HepG2 (cell line): ENCODE measurements around the gene SNAI3. TPM values are rescaled to one million over a fixed set of nuclear protein-coding genes. Genes with fewer than 3 reads are reported as not detected.

Source experiments
- ARID3A ChIP-seq: IDR thresholded peaks from 2 replicates; pipeline ENCODE4 v1.6.1; 2012; ENCODE audit warnings: low read depth, low read length, improper control_type of control experiment
- ATAD3A ChIP-seq: sonication (generic); formaldehyde crosslinking; IDR thresholded peaks from 2 replicates; pipeline ENCODE4 v1.4.0; 2020; ENCODE audit warnings: missing genetic modification reagents
- E2F2 ChIP-seq: sonication (generic); formaldehyde crosslinking; IDR thresholded peaks from 2 replicates; pipeline ENCODE4 v1.4.0; 2020; ENCODE audit warnings: missing genetic modification reagents, borderline replicate concordance
- GABPB1 ChIP-seq: IDR thresholded peaks from 2 replicates; pipeline ENCODE4 v1.6.1; 2016; ENCODE audit warnings: mild to moderate bottlenecking, missing genetic modification reagents, moderate library complexity, missing compliant biosample characterization
- HNF1B ChIP-seq: sonication (generic); formaldehyde crosslinking; IDR thresholded peaks from 2 replicates; pipeline ENCODE4 v1.5.1; 2020; ENCODE audit warnings: mild to moderate bottlenecking, moderate library complexity, missing genetic modification reagents
- HOMEZ ChIP-seq: IDR thresholded peaks from 2 replicates; pipeline ENCODE4 v1.6.1; 2016; ENCODE audit warnings: low read depth
- NCOR1 ChIP-seq: fragments of 200-600 bp; sonication (generic); IDR thresholded peaks from 2 replicates; pipeline ENCODE4 v1.7.0; 2017; ENCODE audit warnings: antibody characterized with exemption, low read length, borderline replicate concordance
- RELA ChIP-seq: sonication (generic); formaldehyde crosslinking; IDR thresholded peaks from 2 replicates; pipeline ENCODE4 v1.4.0; 2020; ENCODE audit warnings: missing genetic modification reagents
- TAF15 ChIP-seq: fragments of 200-400 bp; formaldehyde crosslinking; IDR thresholded peaks from one replicate; pipeline ENCODE4 v1.6.1; 2018; ENCODE audit warnings: mild to moderate bottlenecking, low read depth, low read length; ENCODE audit not compliant: poor library complexity, severe bottlenecking
- TCF7 ChIP-seq: sonication (generic); IDR thresholded peaks from 2 replicates; pipeline ENCODE4 v1.6.1; 2016; ENCODE audit warnings: antibody characterized with exemption, low read depth
- TRAFD1 ChIP-seq: sonication (generic); formaldehyde crosslinking; IDR thresholded peaks from 2 replicates; pipeline ENCODE4 v1.5.1; 2020; ENCODE audit warnings: missing genetic modification reagents, mild to moderate bottlenecking, borderline replicate concordance
- USF2 ChIP-seq, 2 experiments: sonication (generic) in 1 of 2; formaldehyde crosslinking in 1 of 2; IDR thresholded peaks; 2 replicates each; pipeline versions ENCODE4 v1.5.1 to v1.6.1; 2011 to 2020; ENCODE audit warnings: borderline replicate concordance in 1 of 2, low read depth in 1 of 2, low read length in 1 of 2, mild to moderate bottlenecking in 1 of 2, missing genetic modification reagents in 1 of 2, moderate library complexity in 1 of 2
- ZBTB8A ChIP-seq: sonication (generic); formaldehyde crosslinking; IDR thresholded peaks from 2 replicates; pipeline ENCODE4 v1.4.0; 2020; ENCODE audit warnings: mild to moderate bottlenecking, low read depth, missing genetic modification reagents, borderline replicate concordance
- ZNF30 ChIP-seq: sonication (generic); formaldehyde crosslinking; IDR thresholded peaks from 2 replicates; pipeline ENCODE4 v1.5.0; 2020; ENCODE audit warnings: mild to moderate bottlenecking, missing genetic modification reagents
- ZNF33A ChIP-seq: sonication (generic); formaldehyde crosslinking; IDR thresholded peaks from 2 replicates; pipeline ENCODE4 v1.5.1; 2020; ENCODE audit warnings: missing genetic modification reagents, mild to moderate bottlenecking, moderate library complexity, borderline replicate concordance
- ZNF549 ChIP-seq: sonication (generic); formaldehyde crosslinking; IDR thresholded peaks from 2 replicates; pipeline ENCODE4 v1.5.0; 2020; ENCODE audit warnings: missing genetic modification reagents
- ZNF670 ChIP-seq: sonication (generic); formaldehyde crosslinking; IDR thresholded peaks from 2 replicates; pipeline ENCODE4 v1.8.0; 2022; ENCODE audit warnings: mild to moderate bottlenecking, missing genetic modification reagents, borderline replicate concordance
- ZSCAN22 ChIP-seq: sonication (generic); formaldehyde crosslinking; IDR thresholded peaks from 2 replicates; pipeline ENCODE4 v1.4.0; 2020; ENCODE audit warnings: mild to moderate bottlenecking, missing genetic modification reagents
- polyA plus RNA-seq, 8 experiments: library from polyadenylated mRNA; depleted of rRNA in 3 of 8; stranded (reverse) in 7 of 8; unstranded in 1 of 8; fragments of >200 nt; fragmentation: Illumina TruSeq in 4 of 8; extraction: Trizol in 4 of 8; gene quantifications; 2 replicates each; pipeline versions ENCODE4 v1.2.1 to v1.2.3, GENCODE V29; 2011 to 2016; ENCODE audit warnings: low read depth in 4 of 8, missing spikeins in 1 of 8, mixed read lengths in 1 of 8; ENCODE audit not compliant: insufficient read depth in 1 of 8
- total RNA-seq, 5 experiments: library from RNA; depleted of rRNA; stranded (reverse); fragments of >200 nt; fragmentation: Illumina TruSeq; extraction: Trizol; gene quantifications; 2 replicates each; pipeline ENCODE4 v1.2.3, GENCODE V29; 2016; ENCODE audit warnings: low read depth in 1 of 5

Gene SNAI3
- total and polyA plus RNA-seq, 2 of the 13 experiments (the other 11 are each of a cell fraction or from before 2014, with no cell fraction given): 0.09 to 0.18 TPM

GRCh38 chr16:88650749-88651275 is 35.5 kb downstream of the SNAI3 start, which contains the start of gene CYBA (continued):
- TF ChIP-seq USF2 (IDR thresholded peaks at IDR 0.05; ENCODE audit: low read depth, low read length) (0 out of 2 replicates have a peak, but pooled peaks have one; percentile 10), USF2 (CRISPR knock-in tag; IDR thresholded peaks at IDR 0.05; ENCODE audit: borderline replicate concordance) (peak; percentile 59; the same call in 1 of the 2 replicates), ZNF549 (CRISPR knock-in tag) (0 out of 2 replicates have a peak, but pooled peaks have one; percentile 30), ZNF33A (CRISPR knock-in tag) (no peak), NCOR1 (no peak), GABPB1 (peak; percentile 9; the same call in 1 of the 2 replicates), TAF15 (peak; percentile 6), ZBTB8A (CRISPR knock-in tag) (no peak), ATAD3A (no peak), ZNF670 (CRISPR knock-in tag) (no peak), HNF1B (CRISPR knock-in tag) (0 out of 2 replicates have a peak, but pooled peaks have one; percentile 4), ZNF30 (peak; percentile 80; the same call in 1 of the 2 replicates), RELA (CRISPR knock-in tag) (no peak), HOMEZ (CRISPR knock-in tag) (no peak), ZSCAN22 (no peak), TRAFD1 (no peak), E2F2 (CRISPR knock-in tag) (no peak; the same call in 1 of the 2 replicates), ARID3A (no peak), TCF7 (no peak)
